Stimulated activated CD8-positive, alpha-beta memory T cell treated with anti-CD3 and anti-CD28 coated beads, Interleukin-15, amount 100 ng/mL, for 1 hour (primary cell): ENCODE results near the gene MYO18B.

Experiments used
- DNase-seq: peaks from one replicate; pipeline ENCODE4 v3.0.0-alpha.2; 2020; ENCODE audit warnings: low read depth

MYO18B gene

DNA sequence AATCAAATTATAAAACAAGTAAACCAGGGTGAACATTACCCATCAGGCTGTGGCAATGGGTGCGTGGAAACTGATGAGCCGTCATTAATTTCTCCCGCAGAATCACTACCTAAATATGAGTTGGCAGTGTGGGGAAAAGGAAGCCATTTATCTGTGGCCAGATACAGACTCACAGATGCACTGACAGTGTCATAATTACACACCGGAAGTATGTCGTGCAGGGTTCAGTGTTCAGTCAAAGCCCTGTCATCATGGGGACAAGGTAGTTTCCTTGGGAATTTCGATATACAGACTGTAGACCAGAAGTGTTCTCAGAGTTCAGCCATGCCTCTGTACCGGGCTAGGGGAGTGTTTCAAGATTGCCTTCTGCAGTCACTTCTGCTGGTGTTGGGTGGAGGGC lies 308.1 kb downstream of the MYO18B start:
- no peak for DNase-seq

DNA sequence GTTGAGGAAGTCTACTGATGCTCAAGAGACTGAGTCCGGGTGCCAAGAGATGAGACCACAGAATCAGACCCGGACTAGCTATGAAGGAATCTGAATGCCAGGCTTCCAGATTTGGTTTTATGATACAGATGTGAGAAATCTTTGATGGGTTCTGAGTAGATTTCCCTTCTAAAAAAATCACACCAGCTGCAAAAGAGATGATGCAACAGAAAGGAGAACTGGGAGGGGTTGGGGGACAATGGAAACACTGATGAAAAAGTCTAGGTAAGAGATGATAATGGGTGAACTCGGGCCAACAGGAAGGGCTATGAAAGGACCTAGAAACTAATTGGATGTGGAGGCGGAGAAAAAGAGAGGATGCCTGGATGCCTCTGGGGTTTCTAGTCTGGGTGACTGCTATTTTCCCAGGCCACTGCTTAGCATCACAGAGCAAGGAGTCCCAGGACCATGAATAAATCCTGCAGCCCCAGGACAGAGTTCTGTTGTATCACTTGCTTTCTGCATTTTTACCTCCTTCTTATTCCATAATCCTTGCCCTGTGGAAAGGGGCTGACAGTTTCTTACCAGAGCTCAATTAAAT lies 311.8 kb downstream of the MYO18B start:
- no peak for DNase-seq

DNA sequence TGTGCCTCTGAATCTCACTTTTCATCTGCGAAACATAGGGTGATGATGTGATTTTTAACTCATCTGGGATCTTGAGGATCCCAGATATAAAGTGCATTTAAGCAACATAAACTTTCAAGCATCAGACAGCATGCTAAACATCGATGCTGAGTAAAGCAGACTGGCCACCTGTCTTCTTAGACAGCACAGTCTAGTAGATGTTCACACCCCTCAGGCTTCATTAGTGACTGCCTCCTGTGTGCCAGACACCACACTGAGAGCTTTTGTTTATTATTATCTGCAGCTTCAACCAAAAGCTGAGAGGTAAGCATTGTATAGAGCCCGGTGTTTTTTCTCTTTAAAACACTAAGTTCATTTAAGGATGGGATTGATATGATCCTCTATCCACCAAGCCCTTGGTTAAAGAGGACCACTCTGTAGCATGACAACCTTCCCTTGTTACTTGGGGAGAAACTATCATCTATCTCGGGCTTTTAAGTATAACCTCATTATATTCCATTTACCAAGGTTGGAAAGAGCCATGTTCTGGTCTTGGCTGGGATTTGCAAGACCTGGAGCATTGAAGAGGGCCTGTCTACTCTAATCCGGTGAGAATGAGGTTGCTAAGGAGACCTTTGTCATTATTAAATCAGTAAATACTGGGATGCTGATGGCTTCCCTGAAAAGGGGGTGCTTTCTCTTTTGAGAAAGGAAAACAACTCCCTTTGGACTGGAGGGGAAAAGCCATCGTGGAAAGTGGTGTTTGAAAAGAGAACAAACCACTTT lies 313.0 kb downstream of the MYO18B start:
- DNase-seq, result no peak

DNA sequence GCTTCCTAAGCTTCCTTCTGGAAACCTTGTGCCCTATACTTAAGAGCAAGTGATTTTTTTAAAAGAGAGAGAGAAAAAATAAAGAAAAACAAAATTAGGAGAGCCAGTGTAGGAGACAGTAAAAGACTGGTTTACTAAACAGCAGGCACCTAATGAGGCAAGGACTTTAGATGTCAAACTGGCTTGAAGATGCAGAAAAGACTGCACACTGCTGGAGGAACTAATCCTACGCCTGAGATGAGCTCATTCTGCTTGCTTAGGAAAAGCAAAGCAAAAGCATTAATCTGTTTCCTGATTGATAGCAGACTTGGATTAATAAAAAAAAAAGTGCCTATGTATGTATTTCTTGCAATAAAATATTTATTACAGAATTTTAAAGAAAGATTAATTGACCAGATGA lies 313.7 kb downstream of the MYO18B start:
- no peak for DNase-seq

DNA sequence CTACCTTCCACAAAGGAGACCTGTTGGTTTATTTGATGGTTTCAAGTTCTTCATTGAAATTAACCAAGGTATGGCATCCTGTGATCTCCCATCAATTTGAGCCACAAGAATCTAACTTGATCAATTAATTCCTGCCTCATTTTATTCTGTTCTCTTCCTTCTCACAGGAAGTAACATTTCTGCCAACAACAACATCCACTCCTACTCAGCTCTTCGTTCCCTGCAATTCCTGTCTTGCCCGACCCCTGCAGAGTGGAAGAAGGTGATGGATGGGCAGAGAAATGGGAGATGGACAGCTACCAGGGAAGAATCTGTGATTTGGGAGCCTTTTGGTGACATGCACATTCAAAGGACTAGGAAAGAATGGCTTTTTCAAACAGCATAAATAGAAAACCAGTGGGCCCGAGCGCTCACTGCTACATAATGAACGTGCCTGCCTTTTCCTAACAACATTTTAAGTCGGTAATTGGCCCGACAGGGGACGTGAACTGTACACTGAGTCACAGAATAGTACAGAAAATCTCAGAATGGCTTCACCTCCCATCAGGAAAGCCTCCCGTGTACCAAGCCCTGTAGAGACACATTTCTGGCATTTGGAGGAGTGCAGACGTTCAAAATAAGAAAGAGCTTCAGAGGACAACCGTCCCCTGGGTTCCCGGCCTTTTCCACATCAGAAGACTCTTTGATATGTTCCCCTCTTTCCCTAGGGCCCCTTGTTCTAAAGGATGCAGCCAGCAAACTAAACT lies 314.6 kb downstream of the MYO18B start:
- DNase-seq, result no peak

DNA sequence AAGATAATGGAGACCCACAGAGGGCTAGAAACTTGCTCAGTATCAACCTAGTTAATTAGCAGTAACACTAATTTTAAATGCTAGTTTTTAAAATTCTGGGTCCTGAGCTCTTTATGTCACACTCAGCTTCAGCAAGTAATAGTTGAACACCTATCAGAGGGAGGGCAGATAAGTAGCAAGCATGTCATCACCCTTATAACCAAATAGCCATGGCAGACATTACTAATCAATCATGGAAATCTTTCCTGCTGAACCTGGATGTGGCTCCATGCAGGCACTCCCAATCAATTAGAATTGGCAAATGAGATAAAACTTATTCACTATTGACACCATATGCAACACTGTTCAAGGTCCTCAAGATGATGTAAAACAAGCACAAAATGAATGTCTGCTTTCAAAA lies 315.7 kb downstream of the MYO18B start:
- DNase-seq, result no peak

DNA sequence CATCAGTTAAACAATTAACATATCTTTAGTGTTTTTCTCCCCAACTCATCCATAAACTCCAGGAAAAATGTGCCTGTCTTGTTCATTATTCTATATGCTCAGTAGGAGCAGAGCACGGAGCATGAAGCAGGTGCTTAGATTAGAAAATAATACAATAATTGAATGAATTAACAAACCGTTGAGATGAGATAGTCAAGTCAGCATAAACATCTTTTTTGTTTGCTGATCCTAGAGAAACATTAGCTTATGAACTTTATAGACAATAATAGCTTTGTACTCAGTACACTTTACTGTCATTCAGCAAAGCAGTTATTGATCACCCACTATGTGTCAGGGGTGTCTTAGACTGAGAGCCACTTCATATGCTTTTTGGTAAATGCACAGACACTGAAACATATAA lies 322.1 kb downstream of the MYO18B start:
- DNase-seq, result no peak

DNA sequence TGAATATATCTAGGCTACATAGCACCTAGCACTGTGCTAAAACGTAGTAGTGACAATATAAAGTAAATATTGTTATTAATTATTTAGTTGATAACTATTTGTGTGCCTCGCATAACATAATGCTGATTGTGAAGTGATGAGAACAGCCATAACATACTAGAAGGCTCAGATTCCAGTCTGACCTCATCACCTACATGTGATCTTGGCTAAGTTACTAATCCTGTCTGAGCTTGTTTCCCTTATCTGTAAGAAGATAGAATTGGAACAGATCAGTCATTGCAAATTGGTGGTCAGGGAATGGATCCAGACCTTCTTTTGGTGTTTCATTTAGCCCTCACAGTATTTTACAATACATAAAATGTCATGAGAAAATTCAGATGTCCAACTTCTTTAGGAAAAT lies 323.9 kb downstream of the MYO18B start:
- DNase-seq, result no peak

DNA sequence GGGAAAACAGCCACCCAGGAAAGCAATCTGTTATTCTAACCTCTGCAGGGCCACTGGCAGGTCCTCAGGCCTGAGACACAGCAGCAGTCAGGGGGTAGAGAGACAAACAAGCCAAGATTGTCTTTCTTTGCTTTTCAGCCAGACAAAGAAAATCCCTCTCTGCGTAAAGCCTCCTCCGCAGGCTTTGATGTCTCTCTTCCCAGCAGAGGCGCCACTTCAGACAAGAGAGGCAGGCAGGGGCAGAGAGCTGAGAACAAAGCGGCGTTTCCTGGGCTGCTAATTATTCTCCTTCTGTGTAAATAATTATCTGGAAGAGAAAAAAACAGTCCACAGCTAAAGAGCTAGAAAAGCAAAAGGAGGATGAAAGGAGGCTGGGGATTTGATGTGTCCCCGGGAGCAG lies 324.5 kb downstream of the MYO18B start:
- no peak for DNase-seq

DNA sequence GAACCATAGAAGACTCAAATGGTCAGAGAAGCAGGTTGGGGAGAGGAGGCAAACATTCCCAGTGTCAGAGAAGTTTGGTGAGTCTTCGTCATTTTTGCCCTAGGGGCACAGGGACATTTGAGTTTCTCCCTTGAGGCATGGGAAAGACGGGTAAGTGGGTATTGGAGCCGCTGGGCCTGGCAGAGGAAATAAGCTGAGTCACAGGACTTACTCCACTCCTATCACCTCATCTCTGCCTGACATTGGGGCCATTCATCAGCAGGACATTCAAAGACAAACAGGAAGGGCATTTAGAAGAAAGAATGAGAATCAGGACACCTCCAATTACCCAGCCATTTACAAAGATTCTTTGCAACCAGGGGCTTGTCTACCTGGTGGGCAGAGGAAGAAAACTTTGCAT lies 326.6 kb downstream of the MYO18B start:
- DNase-seq, result no peak

DNA sequence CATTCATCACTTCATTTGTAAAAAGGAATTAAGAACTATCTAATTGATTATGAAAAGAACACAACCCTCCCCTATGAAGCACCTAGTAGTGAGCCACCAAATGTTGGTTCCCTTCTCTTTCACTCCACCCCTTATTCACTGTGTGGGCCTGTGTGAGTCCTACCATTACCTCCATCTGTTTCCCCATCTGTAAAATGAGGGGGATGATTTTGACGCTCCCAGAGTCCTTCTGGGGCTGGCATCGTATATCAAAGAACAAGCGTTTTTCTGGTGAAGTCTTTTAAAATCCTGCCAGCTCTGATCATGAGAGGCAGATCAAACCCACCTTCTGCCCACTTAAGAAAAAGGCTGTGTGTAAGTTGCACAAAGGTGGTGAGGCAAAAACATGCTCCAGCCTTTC lies 330.6 kb downstream of the MYO18B start:
- no peak for DNase-seq

DNA sequence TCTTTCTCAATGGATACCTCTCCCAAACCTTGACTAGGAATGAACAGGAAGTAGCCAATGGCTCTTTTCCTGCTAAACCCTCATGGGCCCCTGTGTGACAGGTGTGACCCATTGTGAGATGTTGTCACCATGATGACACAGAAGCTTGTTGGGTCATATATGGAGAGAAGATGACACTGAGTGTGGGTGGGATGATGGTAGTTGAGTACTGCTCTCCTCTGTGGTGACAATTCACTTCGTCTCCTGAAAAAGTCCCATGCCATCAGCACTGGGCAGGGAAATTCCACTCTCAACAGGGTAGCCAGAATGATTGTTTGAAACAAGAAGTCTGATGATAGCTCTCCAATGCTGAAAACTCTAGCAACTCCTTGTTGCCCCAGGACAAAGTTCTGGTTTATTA lies 333.3 kb downstream of the MYO18B start:
- DNase-seq, result no peak

DNA sequence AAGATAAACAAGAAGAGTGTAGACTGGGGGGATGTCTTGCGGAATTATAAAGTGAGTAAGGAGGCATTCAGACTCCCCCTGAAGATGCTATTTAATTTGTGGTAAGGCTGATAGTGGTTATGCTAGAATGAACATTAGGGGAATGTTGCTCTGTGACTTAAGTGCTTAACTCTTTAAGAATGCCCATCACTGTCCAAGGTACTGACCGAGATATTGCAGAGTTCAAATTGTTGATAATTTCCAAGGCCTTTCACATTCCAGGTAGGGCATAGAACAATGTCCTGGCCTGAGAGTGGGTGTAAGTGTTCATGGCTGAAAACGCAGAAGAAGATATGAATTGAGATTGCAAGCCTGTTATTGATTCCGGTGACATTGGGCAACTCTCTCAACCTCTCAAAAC lies 337.0 kb downstream of the MYO18B start:
- DNase-seq, result no peak
